Measurements from ENCODE around the gene PAOX. TPM values are rescaled to one million over a fixed set of nuclear protein-coding genes. Genes with fewer than 3 reads are reported as not detected.

PAOX gene
- total and polyA plus RNA-seq, 2 of the 13 experiments (the other 11 are each of a cell fraction or from before 2014, with no cell fraction given): 0.49 to 0.77 TPM

- TF ChIP-seq PRMT3 (CRISPR knock-in tag; IDR thresholded peaks at IDR 0.05; ENCODE audit: borderline replicate concordance, low read depth) (no peak), ZNF629 (CRISPR knock-in tag; conservative IDR thresholded peaks at IDR 0.05) (no peak; the same call in 1 of the 2 replicates), SRY (CRISPR knock-in tag; IDR thresholded peaks at IDR 0.05) (peak; percentile 96), CEBPG (CRISPR knock-in tag; IDR thresholded peaks at IDR 0.05) (no peak), CC2D1A (CRISPR knock-in tag; IDR thresholded peaks at IDR 0.05) (no peak), ZBTB7A (CRISPR knock-in tag; IDR thresholded peaks at IDR 0.05) (peak; percentile 78), MZF1 (CRISPR knock-in tag; IDR thresholded peaks at IDR 0.05; ENCODE audit: borderline replicate concordance) (no peak), ZNF775 (CRISPR knock-in tag; IDR thresholded peaks at IDR 0.05; ENCODE audit: borderline replicate concordance) (no peak), MNT (IDR thresholded peaks at IDR 0.05) (peak; percentile 24; the same call in 1 of the 2 replicates), NCOA2 (CRISPR knock-in tag; IDR thresholded peaks at IDR 0.05) (peak; percentile 38; the same call in 1 of the 2 replicates), ZNF337 (CRISPR knock-in tag; IDR thresholded peaks at IDR 0.05; ENCODE audit: borderline replicate concordance, low read depth) (no peak), AGO1 (IDR thresholded peaks at IDR 0.05; ENCODE audit: low read depth, low read length, poor library complexity, severe bottlenecking) (peak; percentile 82), ZMYM3 (CRISPR knock-in tag; IDR thresholded peaks at IDR 0.05) (peak; percentile 59; the same call in 1 of the 2 replicates), FOXA1 (IDR thresholded peaks at IDR 0.05) (no peak), FOXA1 (CRISPR knock-in tag; IDR thresholded peaks at IDR 0.05) (peak; percentile 30; the same call in 1 of the 2 replicates), ZNF878 (CRISPR knock-in tag; IDR thresholded peaks at IDR 0.05) (no peak; the same call in 1 of the 2 replicates), SMYD3 (CRISPR knock-in tag; IDR thresholded peaks at IDR 0.05) (no peak), ZNF83 (CRISPR knock-in tag; IDR thresholded peaks at IDR 0.05; ENCODE audit: borderline replicate concordance) (peak; percentile 96; the same call in 1 of the 2 replicates)
- TF ChIP-seq, protein P1, sequence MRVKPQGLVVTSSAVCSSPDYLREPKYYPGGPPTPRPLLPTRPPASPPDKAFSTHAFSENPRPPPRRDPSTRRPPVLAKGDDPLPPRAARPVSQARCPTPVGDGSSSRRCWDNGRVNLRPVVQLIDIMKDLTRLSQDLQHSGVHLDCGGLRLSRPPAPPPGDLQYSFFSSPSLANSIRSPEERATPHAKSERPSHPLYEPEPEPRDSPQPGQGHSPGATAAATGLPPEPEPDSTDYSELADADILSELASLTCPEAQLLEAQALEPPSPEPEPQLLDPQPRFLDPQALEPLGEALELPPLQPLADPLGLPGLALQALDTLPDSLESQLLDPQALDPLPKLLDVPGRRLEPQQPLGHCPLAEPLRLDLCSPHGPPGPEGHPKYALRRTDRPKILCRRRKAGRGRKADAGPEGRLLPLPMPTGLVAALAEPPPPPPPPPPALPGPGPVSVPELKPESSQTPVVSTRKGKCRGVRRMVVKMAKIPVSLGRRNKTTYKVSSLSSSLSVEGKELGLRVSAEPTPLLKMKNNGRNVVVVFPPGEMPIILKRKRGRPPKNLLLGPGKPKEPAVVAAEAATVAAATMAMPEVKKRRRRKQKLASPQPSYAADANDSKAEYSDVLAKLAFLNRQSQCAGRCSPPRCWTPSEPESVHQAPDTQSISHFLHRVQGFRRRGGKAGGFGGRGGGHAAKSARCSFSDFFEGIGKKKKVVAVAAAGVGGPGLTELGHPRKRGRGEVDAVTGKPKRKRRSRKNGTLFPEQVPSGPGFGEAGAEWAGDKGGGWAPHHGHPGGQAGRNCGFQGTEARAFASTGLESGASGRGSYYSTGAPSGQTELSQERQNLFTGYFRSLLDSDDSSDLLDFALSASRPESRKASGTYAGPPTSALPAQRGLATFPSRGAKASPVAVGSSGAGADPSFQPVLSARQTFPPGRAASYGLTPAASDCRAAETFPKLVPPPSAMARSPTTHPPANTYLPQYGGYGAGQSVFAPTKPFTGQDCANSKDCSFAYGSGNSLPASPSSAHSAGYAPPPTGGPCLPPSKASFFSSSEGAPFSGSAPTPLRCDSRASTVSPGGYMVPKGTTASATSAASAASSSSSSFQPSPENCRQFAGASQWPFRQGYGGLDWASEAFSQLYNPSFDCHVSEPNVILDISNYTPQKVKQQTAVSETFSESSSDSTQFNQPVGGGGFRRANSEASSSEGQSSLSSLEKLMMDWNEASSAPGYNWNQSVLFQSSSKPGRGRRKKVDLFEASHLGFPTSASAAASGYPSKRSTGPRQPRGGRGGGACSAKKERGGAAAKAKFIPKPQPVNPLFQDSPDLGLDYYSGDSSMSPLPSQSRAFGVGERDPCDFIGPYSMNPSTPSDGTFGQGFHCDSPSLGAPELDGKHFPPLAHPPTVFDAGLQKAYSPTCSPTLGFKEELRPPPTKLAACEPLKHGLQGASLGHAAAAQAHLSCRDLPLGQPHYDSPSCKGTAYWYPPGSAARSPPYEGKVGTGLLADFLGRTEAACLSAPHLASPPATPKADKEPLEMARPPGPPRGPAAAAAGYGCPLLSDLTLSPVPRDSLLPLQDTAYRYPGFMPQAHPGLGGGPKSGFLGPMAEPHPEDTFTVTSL (CRISPR knock-in tag; IDR thresholded peaks at IDR 0.05; ENCODE audit: borderline replicate concordance): 0 out of 2 replicates have a peak, but pooled peaks have one; percentile 53
- TF ChIP-seq, protein P2, sequence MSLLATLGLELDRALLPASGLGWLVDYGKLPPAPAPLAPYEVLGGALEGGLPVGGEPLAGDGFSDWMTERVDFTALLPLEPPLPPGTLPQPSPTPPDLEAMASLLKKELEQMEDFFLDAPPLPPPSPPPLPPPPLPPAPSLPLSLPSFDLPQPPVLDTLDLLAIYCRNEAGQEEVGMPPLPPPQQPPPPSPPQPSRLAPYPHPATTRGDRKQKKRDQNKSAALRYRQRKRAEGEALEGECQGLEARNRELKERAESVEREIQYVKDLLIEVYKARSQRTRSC (CRISPR knock-in tag; IDR thresholded peaks at IDR 0.05; ENCODE audit: low read depth): no peak
These were observed 15.1 kb downstream of the PAOX start, which contains the start of gene MTG1 (continued) for GRCh38 chr10:133394064-133394663.

All from HepG2 (cell line).